Kidney (tissue), 14 donors: ENCODE results near the gene KLHL14. TPM values are rescaled to one million over a fixed set of nuclear protein-coding genes. Genes with fewer than 3 reads are reported as not detected.
A peak's percentile ranks its signal among the peaks of the same experiment; 100 is the strongest.

Experiments
- DNase-seq, 5 donors: peaks; one replicate each; pipeline ENCODE4 v3.0.0-alpha.2; 2013 to 2020
- FAIRE-seq: peaks from 2 replicates; lab custom pipeline; 2012; peaks lifted over from hg19 to GRCh38; lab: Jason Lieb, UNC
- H3K27ac ChIP-seq, 2 donors: one replicate each; pipeline ENCODE4 v1.7.0; 2013; ENCODE audit warnings: low read depth in 2 of 2, low read length in 2 of 2, inconsistent platforms in 1 of 2
- H3K27me3 ChIP-seq: one replicate; pipeline ENCODE4 v1.7.1; 2013; ENCODE audit warnings: low read length, inconsistent platforms; ENCODE audit not compliant: control insufficient read depth, insufficient read depth
- H3K36me3 ChIP-seq, 3 donors: one replicate each; pipeline versions ENCODE4 v1.7.0 to v1.7.1; 2013; ENCODE audit warnings: low read length in 3 of 3, control low read depth in 1 of 3, inconsistent platforms in 1 of 3; ENCODE audit not compliant: insufficient read depth in 3 of 3, control insufficient read depth in 2 of 3
- H3K4me1 ChIP-seq, 3 donors: one replicate each; pipeline versions ENCODE4 v1.7.0 to v1.7.1; 2013; ENCODE audit warnings: low read length in 3 of 3, inconsistent platforms in 1 of 3, low read depth in 1 of 3; ENCODE audit not compliant: control insufficient read depth in 2 of 3, insufficient read depth in 2 of 3
- H3K4me3 ChIP-seq, 3 donors: one replicate each; pipeline versions ENCODE4 v1.7.0 to v1.8.1; 2013; ENCODE audit warnings: low read length in 3 of 3, control low read depth in 1 of 3, inconsistent platforms in 1 of 3
- H3K9ac ChIP-seq, 3 donors: one replicate each; pipeline versions ENCODE4 v1.7.0 to v1.7.1; 2013; ENCODE audit warnings: low read length in 3 of 3, control low read depth in 1 of 3, inconsistent platforms in 1 of 3
- H3K9me3 ChIP-seq, 3 donors: one replicate each; pipeline versions ENCODE4 v1.7.0 to v1.7.1; 2013; ENCODE audit warnings: low read length in 3 of 3, control low read depth in 1 of 3, inconsistent platforms in 1 of 3; ENCODE audit not compliant: control insufficient read depth in 2 of 3, insufficient read depth in 1 of 3
- intact Hi-C: fragments of 100-400 bp; cut with DNase I; formaldehyde crosslinking; loops from one replicate; pipeline ENCODE4 v1.11.1; 2022
- polyA plus RNA-seq: library from polyadenylated mRNA; stranded (reverse); fragments of 350-450 nt; fragmentation: Illumina TruSeq; extraction: RNeasy Lipid Tissue Mini Kit (QIAGEN cat#74804); gene quantifications from one replicate; pipeline ENCODE4 v1.2.3, GENCODE V29; 2014; ENCODE audit warnings: low read depth, low replicate concordance; ENCODE audit not compliant: insufficient read depth
- total RNA-seq: library from RNA; stranded (reverse); fragmentation: NEBNext Ultra II Directional; extraction: Animal tissue kit (Norgen Biotek cat#: 25700); gene quantifications from one replicate; pipeline ENCODE4 v1.2.1, GENCODE V29; 2021
- TF ChIP-seq, protein P1 (sequence below): IDR thresholded peaks from 3 replicates; pipeline ENCODE4 v1.5.1; 2012; ENCODE audit warnings: mild to moderate bottlenecking, moderate library complexity, borderline replicate concordance; ENCODE audit not compliant: insufficient read depth; ENCODE audit errors: extremely low read depth
- donor health status: control.
- donor health status: control.
- donor health status: control.
- donor health status: control.
- donor health status: control.
- donor health status: DM: yes; HTN: yes; CAD: no.
- donor health status: Normal renal cell carcinoma (clear cell type).

KLHL14 gene
- total and polyA plus RNA-seq, 2 donors from 2014 or later = 3.7 to 15.4 TPM

DNA sequence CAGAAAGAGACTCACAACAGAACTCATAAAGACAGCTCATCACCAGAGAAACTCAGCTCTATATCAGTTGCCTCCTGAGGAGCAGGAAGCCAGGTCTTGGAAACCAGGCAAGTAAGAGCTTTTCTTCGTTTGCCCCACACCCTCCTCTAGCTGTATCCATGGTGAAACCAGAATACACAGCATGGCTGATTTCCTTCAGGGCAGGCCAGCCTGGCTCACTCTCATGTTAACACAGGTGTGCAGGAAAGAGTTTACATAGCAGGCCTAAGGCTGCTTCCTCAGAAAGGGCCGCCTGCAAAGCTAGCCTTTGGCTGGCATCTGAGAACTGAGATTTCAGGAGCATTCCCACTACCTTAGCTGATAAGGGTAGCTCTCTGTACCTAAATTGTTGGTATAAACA, 65.7 kb downstream of the KLHL14 start:
- Histone ChIP-seq H3K36me3 (no peaks in the 10 kb centered on the region), H3K9me3 (no peaks in the 10 kb centered on the region), H3K27me3 (no peaks in the 10 kb centered on the region), H3K9ac (no peak overlapping the region), H3K27ac (no peak overlapping the region), H3K4me1 (no peaks in the 10 kb centered on the region), H3K4me3 (no peak overlapping the region)
- DNase-seq (no peak), FAIRE-seq (no peak)
- intact Hi-C loops = no loop called here
- TF ChIP-seq, protein P1, sequence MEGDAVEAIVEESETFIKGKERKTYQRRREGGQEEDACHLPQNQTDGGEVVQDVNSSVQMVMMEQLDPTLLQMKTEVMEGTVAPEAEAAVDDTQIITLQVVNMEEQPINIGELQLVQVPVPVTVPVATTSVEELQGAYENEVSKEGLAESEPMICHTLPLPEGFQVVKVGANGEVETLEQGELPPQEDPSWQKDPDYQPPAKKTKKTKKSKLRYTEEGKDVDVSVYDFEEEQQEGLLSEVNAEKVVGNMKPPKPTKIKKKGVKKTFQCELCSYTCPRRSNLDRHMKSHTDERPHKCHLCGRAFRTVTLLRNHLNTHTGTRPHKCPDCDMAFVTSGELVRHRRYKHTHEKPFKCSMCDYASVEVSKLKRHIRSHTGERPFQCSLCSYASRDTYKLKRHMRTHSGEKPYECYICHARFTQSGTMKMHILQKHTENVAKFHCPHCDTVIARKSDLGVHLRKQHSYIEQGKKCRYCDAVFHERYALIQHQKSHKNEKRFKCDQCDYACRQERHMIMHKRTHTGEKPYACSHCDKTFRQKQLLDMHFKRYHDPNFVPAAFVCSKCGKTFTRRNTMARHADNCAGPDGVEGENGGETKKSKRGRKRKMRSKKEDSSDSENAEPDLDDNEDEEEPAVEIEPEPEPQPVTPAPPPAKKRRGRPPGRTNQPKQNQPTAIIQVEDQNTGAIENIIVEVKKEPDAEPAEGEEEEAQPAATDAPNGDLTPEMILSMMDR = no peak

DNA sequence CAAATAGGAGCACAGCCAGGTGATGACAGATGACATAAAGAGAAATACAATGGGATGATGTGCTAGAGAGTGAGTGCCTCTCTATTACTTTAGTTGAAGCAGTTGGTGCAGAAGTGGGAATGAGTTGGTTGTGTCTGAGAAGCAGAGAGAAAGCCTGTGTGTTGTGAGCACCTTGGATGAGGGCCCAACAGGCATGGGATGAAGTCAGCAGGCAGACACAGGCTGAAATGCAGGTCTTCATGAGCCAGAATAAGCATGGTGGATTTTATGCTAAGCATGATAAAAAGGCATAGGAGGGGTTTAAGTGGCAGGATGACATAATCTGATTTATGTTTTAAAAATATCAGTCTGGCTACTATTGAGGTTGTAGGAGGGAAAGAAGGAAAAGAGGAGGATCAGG, 71.5 kb downstream of the KLHL14 start:
- intact Hi-C loops = no loop called here
- H3K27ac ChIP-seq = no peak overlapping the region
- no peaks in the 10 kb centered on the region for H3K4me1 ChIP-seq
- no peaks in the 10 kb centered on the region for H3K36me3 ChIP-seq
- no peak for DNase-seq
- no peak overlapping the region for H3K9ac ChIP-seq
- TF ChIP-seq, protein P1 = no peak
- H3K4me3 ChIP-seq = no peak overlapping the region
- no peak for FAIRE-seq
- no peaks in the 10 kb centered on the region for H3K27me3 ChIP-seq
- no peaks in the 10 kb centered on the region for H3K9me3 ChIP-seq

DNA sequence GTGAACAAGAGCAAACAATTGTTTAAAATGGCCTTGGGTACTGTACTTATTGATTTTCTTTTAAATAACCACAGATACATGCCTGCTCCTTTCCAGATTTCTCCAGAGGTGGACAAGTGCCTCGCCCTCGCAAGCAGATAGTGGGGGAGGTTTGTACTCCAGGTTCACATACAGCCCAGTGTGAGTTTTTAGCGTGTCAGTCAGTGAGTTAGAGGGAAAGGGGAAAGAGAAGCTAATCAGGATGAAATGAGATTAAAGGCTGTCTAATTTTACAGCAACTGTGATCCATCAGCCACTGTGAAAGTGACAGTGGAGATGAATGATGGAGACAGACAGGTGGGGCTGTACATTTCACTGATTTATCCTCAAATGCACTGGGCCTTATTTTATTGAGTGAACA, 74.7 kb downstream of the KLHL14 start:
- Histone ChIP-seq H3K27ac (no peak overlapping the region), H3K36me3 (no peaks in the 10 kb centered on the region), H3K9ac (no peak overlapping the region), H3K27me3 (no peaks in the 10 kb centered on the region), H3K4me1 (no peaks in the 10 kb centered on the region), H3K4me3 (no peak overlapping the region), H3K9me3 (no peaks in the 10 kb centered on the region)
- TF ChIP-seq, protein P1 = no peak
- FAIRE-seq (no peak), DNase-seq (peak in 3 of 5 donors; percentile 24 to 54 (median 41))
- intact Hi-C loops = no loop called here

- H3K4me3 ChIP-seq = no peak overlapping the region
- H3K27me3 ChIP-seq = no peaks in the 10 kb centered on the region
- H3K27ac ChIP-seq = no peak overlapping the region
- TF ChIP-seq, protein P1 = no peak
- DNase-seq (no peak), FAIRE-seq (no peak)
- H3K9ac ChIP-seq = no peak overlapping the region
- H3K9me3 ChIP-seq = no peaks in the 10 kb centered on the region
- no peaks in the 10 kb centered on the region for H3K36me3 ChIP-seq
- intact Hi-C loops = no loop called here
- no peaks in the 10 kb centered on the region for H3K4me1 ChIP-seq
Observed at GRCh38 chr18:32696376-32696775, 76.4 kb downstream of the KLHL14 start.
